ENCODE results near the gene CDC6.

CDC6 gene

DNA sequence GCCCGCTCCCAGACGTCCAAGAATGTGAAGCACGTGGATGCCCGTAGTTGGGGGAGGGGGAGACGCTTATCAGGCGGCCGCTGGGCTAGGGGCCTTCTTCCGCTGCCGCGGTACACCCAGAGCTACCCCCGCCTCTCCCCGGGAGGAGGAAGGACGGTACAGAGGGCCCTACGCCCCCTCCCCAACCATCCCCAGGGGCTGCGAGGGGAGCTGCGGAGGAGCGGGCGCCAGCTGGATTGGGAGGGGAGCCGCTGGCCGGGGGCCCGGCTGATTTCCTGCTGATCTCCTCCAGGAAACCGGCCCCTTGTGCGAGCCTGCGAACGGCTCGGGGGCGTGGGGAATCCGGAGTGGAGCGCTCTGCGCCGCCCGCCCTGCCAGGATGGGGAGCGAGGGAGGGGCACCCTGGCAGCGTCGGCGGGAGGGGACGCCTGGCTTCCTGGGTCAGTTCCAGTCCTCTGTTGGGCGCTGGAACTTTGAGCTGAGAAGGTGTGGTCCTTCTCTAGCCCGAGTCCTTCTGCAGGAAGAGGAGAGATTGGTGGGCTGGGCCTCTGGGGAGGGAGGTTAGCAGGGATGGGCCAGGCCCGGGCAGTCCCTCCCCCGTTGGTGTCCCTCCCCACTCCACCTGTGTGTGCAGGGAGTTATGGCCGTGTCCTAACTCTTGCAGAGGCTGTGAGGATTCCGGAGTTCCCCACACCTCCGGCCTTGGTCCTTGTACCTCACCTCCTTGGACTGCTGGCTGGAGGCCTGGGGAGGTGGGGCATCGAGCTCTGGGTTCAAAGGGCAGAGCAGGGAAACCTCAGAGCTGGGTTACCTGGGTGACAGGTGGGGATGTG is 57.7 kb downstream of the CDC6 start:
- Mint-ChIP-seq H3K9me3 (no peaks in the 10 kb centered on the region), H3K4me1 (peaks cover 82% of the 10 kb centered on the region), H3K27me3 (no peaks in the 10 kb centered on the region), H3K36me3 (peaks cover 22% of the 10 kb centered on the region), H3K27ac (peak overlapping the region; percentile 44), H3K4me3 (peak overlapping the region; percentile 50)
- ATAC-seq = no peak

DNA sequence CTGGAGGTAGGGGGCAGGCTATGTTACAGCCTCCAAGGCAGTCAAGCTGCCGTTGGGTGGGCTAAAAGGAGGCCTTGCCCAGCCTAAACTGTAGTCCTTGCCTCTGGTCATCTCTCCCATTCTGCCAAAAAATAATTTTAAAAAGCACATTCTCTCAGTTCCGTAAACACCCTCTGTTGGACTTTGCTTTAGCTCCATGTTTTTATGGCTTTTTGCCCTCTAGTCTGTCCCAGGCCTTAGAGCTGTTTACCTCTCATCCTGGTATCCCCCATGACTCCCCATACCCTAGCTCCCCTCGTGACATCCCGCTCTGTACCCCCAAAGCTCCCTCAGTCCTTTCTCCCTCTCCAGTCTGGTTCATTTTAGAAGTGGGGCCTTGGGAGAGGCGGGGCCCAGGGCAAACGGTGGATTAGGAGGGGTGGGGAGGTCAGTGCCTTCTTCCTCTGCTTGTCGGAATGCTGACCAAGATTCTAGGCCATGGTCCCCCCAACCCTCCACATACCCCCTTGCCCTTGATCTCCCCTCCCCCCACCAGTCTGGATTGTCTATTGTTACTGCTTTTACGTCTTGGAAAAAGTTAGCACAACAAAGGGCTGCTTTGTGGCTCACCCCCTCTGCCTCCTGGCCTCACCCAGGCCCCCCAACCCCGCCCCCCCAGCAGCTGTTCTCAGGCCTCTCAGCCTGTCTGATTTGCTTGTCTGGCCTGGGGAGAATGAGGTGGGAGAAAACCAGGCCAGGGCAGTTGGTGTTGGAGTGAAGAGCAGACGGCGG is 58.5 kb downstream of the CDC6 start:
- no peaks in the 10 kb centered on the region for H3K9me3 Mint-ChIP-seq
- ATAC-seq = no peak
- H3K27ac Mint-ChIP-seq = peak overlapping the region; percentile 44
- H3K4me1 Mint-ChIP-seq = peaks cover 77% of the 10 kb centered on the region
- H3K4me3 Mint-ChIP-seq = no peak overlapping the region
- H3K36me3 Mint-ChIP-seq = peaks cover 24% of the 10 kb centered on the region
- no peaks in the 10 kb centered on the region for H3K27me3 Mint-ChIP-seq

DNA sequence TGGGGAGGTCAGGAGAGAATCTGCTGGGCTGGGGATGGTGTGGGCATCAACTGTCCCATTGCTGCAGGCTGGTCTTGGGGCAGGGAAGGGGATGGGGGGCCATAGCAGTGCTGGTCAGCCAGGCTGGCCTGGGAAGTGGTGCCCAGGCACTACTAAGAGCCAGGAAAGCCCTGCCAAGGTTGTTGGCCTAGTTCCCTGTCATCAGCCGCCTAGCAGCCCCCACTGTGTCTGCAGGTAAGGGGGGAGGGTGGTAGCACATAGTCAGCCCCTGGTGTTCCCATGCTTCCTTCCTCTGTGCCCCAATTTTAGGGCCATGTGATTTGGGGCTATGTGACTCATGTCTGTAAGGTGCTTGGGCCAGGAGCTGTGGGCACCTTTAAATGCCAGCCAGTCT is 59.1 kb downstream of the CDC6 start:
- ATAC-seq = no peak
- no peak overlapping the region for H3K4me3 Mint-ChIP-seq
- peaks cover 81% of the 10 kb centered on the region for H3K4me1 Mint-ChIP-seq
- no peaks in the 10 kb centered on the region for H3K9me3 Mint-ChIP-seq
- peak overlapping the region; percentile 44 for H3K27ac Mint-ChIP-seq
- peaks cover 30% of the 10 kb centered on the region for H3K36me3 Mint-ChIP-seq
- H3K27me3 Mint-ChIP-seq = no peaks in the 10 kb centered on the region

DNA sequence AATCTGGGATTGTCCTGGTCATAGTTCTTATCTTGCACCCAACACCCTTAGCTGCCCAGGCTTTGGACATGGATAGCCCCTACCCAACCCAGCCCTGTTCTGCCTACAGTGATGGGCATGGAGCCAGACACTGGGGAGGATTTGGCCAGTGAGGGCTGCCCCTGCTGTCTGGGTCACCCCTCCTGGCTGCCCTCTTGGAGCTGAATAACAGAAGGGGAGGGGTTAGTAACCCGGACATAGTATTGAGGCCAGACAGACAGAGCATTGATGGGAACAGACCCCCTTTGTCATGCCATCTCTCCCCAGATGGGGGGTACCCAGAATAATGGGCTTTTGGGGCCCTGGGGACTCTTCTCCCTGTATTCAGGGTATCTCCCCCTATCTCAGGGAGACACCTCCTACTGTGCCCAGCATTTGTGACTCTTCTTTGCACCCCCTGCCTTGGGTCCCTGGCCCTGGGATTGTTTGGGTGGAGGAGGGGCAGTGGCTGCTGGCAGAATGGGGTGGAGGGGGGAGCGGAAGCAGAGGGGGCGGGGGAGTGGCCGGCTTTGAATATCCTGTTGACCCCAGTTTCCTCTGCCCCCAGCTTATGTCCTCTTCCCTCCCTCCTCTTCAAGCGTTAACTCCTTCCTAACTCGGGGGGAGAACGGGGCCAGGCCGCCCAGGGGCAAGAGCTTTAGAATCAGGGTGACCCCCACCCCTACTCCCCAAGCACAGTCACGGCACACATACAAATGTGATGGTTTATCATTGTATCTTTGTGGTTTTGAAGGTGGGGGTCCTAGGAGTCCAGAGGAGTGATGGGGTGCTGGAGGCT is 59.8 kb downstream of the CDC6 start:
- no peak overlapping the region for H3K4me3 Mint-ChIP-seq
- peaks cover 38% of the 10 kb centered on the region for H3K36me3 Mint-ChIP-seq
- H3K27ac Mint-ChIP-seq = peak overlapping the region; percentile 44
- peaks cover 87% of the 10 kb centered on the region for H3K4me1 Mint-ChIP-seq
- H3K27me3 Mint-ChIP-seq = no peaks in the 10 kb centered on the region
- H3K9me3 Mint-ChIP-seq = no peaks in the 10 kb centered on the region
- ATAC-seq = no peak

DNA sequence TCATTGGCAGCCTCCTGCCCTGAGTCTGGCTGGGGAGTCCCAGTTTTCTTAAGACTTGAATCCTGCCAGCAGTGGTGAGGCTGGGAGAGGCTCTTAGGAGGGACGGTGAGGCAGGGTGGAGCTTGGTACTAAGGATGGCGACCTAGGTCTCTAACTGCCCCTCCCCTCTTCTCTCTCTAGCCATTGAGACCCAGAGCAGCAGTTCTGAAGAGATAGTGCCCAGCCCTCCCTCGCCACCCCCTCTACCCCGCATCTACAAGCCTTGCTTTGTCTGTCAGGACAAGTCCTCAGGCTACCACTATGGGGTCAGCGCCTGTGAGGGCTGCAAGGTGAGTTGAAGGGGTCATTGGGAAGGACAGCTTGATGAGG is 60.4 kb downstream of the CDC6 start:
- H3K27ac Mint-ChIP-seq = peak overlapping the region; percentile 44
- peaks cover 44% of the 10 kb centered on the region for H3K36me3 Mint-ChIP-seq
- H3K27me3 Mint-ChIP-seq = no peaks in the 10 kb centered on the region
- H3K9me3 Mint-ChIP-seq = no peaks in the 10 kb centered on the region
- H3K4me1 Mint-ChIP-seq = peaks cover 87% of the 10 kb centered on the region
- no peak overlapping the region for H3K4me3 Mint-ChIP-seq
- no peak for ATAC-seq

DNA sequence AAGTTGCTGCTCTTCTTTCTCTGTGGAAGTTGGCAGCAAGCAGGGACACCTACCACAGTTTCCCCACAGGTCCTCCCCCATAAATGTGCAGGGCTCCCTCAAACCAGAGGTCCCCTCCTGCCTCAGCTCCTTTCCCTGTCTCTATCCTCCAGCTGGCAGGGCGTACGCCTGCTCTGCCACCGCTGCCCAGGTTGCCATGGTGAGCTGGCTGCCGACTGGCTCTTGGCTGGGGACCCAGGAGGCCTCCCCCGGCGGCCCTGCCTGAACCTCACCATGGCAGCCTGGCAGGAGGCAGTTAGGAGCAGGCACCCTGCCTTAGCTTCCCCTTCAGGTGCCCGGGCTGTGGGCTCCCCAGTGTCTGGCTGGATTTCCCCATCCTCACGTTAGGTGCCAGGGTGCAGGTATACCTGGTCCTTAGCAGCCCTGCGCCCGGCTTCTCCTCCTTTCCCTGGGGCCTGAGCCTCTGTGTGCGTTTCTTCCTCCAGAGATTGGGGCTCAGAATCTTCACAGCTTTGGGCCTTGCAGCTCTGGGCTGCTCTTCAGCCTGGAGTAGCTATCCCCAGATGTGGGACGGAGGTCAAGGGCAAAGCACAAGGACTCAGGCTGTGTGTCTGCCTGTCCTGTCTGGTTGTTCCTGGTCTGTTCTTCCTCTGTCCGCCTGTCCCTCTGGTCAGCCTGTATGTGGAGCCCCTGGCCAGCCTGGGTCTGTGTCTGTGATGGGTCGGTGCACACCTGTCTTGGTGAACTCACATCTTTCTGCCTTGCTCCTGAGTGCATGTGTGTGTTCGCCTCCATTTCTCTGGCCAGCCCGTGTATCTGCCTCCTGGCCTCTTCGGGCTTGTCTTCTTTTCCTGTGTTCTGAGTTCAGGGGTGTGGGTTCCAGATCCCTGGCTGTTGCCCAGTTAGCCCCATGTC is 61.1 kb downstream of the CDC6 start:
- peak overlapping the region; percentile 44 for H3K27ac Mint-ChIP-seq
- peaks cover 44% of the 10 kb centered on the region for H3K36me3 Mint-ChIP-seq
- peaks cover 86% of the 10 kb centered on the region for H3K4me1 Mint-ChIP-seq
- H3K4me3 Mint-ChIP-seq = no peak overlapping the region
- no peak for ATAC-seq
- no peaks in the 10 kb centered on the region for H3K9me3 Mint-ChIP-seq
- no peaks in the 10 kb centered on the region for H3K27me3 Mint-ChIP-seq

DNA sequence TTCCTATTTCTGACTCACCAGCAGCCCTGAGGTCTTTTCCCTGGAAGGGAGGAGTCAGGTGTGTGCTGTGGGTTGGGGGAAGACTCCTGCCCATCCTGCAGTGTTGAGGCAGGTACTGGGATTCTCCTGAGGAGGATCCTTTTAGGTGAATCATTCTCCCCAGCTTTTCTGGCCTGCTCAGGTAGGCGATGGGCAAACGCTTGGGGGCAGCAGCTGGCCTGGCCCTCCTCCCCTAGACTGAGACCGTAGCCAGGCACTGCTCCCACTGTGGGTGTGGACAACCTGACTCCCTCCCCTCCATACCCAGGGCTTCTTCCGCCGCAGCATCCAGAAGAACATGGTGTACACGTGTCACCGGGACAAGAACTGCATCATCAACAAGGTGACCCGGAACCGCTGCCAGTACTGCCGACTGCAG is 61.8 kb downstream of the CDC6 start:
- H3K36me3 Mint-ChIP-seq = peaks cover 44% of the 10 kb centered on the region
- peak overlapping the region; percentile 44 for H3K27ac Mint-ChIP-seq
- no peaks in the 10 kb centered on the region for H3K27me3 Mint-ChIP-seq
- no peaks in the 10 kb centered on the region for H3K9me3 Mint-ChIP-seq
- peaks cover 85% of the 10 kb centered on the region for H3K4me1 Mint-ChIP-seq
- ATAC-seq = no peak
- H3K4me3 Mint-ChIP-seq = no peak overlapping the region

DNA sequence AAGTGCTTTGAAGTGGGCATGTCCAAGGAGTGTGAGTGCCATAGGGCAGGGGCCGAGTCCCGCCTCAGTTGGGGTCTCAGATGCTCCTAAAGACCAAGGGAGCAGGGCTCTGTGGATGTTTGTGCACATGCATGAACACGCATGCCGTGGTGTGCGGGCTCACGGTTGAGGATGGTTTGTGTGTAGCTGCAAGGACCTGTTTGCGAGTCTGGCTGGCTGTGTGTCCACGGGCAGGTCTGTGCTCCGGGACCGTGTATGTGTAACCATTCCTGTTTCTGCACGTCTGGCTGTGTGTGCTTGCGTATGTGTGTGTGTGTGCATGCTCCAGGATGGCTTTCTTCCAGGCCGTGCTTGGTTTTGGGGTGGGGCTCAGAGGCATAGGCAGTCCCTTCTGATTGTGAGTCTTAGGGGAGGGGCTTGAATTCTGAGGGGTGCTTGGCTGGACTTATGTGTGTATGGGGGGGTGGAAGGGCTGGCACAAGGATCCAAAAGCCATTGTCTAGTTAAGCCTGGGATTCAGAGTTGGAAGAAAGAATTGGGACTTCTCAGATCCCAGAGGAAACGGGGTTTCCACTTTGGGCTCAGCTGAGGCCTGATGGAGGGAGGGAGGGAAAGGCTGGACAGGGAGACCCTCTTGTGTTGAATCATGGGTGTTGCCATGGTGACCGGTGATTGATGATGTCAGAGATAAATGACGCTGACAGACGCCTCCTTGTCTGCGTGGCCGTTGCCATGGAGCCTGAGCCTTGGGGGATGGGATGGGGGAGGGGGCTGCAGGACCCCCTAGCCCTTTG is 62.4 kb downstream of the CDC6 start:
- ATAC-seq = no peak
- no peaks in the 10 kb centered on the region for H3K27me3 Mint-ChIP-seq
- peaks cover 85% of the 10 kb centered on the region for H3K4me1 Mint-ChIP-seq
- H3K36me3 Mint-ChIP-seq = peaks cover 45% of the 10 kb centered on the region
- H3K9me3 Mint-ChIP-seq = no peaks in the 10 kb centered on the region
- H3K4me3 Mint-ChIP-seq = no peak overlapping the region
- H3K27ac Mint-ChIP-seq = no peak overlapping the region

DNA sequence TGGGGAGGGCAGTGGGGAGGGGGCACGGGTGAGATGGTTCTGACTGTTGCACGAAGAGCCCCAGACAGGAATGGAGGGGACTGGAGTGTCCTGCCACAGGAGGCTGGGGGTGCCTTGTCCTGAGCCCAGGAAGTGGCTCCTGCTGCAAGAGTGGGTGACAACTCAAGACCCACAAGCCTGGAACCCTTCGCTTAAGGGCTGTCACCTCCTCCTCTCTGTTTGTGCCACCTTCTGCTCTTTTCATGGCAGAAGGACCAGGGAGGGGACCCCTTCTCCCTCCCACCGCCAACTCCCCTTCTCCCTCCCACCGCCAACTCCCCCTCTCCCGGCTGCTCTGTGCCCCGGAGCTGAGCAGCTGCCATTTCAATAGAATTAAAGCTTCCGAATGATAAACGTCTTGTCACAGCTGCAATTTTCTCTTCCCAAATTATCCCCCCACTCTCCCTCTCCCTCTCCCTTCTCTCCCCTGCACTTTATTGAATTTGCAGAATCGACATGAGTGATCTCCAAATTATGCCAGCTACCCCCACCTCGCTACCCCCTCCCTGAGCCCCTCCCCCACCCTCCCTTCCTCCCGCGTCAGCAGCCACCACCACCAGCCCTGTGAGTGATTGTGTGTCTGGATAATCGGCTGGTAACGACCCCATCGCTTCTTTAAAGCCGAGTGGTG is 63.1 kb downstream of the CDC6 start:
- Mint-ChIP-seq H3K36me3 (peaks cover 51% of the 10 kb centered on the region), H3K4me1 (peaks cover 82% of the 10 kb centered on the region), H3K27ac (peak overlapping the region; percentile 59), H3K4me3 (no peak overlapping the region), H3K9me3 (no peaks in the 10 kb centered on the region), H3K27me3 (no peaks in the 10 kb centered on the region)
- no peak for ATAC-seq

DNA sequence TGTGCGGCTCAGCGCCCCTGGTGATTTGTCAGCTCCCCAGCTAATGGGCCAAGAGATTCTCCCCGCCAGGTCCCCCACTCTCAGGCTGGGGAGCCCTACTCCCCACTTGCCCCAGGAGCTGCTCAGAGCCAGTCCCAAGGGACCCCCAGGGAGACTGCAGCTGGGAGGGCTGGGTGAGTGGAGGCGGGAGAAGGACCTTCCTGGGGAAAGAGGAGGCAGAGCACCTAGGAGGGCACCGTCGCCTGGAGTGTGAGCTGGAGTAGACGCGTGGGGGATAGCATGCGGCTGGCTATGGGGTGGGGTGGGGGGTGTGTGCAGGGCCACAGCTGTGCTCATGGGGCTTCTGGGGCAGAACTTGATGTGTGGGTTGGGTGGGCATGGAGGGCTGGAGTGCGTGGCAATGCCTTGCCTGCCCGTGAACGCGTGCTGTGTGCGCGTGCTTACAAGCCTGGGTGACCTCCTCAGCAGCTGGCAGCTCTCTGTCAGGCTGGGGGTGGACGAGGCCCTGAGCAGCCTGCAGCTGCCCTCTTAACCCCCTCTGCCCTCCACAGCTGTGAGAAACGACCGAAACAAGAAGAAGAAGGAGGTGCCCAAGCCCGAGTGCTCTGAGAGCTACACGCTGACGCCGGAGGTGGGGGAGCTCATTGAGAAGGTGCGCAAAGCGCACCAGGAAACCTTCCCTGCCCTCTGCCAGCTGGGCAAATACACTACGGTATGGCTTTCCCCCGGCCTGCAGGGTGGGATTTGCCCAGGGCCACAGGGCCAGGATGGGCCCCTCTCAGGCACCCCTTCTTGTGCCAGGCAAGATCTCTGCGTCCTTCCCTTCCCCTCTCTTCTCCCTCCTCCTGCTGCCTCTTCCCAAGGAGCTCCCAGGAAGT is 63.9 kb downstream of the CDC6 start:
- ATAC-seq = no peak
- H3K27ac Mint-ChIP-seq = peak overlapping the region; percentile 59
- H3K27me3 Mint-ChIP-seq = no peaks in the 10 kb centered on the region
- peaks cover 51% of the 10 kb centered on the region for H3K36me3 Mint-ChIP-seq
- H3K4me3 Mint-ChIP-seq = no peak overlapping the region
- no peaks in the 10 kb centered on the region for H3K9me3 Mint-ChIP-seq
- peaks cover 75% of the 10 kb centered on the region for H3K4me1 Mint-ChIP-seq

DNA sequence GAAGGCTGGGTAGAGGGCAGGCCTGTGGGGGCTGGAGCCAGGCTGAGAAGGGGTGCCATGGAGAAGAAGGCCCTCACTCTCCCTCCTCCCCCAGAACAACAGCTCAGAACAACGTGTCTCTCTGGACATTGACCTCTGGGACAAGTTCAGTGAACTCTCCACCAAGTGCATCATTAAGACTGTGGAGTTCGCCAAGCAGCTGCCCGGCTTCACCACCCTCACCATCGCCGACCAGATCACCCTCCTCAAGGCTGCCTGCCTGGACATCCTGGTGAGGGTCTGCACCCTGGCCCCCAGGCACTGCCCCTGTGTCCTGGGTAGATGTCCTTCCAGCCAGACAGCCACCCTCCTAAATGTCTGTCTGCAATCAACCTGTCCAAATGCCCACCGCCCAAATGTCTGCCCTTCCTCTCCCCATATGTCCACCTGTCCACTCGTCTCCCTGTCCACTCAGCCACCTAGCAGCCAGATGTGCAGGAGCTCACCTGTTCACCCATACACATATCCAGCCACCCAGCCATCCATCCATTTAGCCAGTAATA is 64.6 kb downstream of the CDC6 start:
- no peaks in the 10 kb centered on the region for H3K27me3 Mint-ChIP-seq
- H3K4me3 Mint-ChIP-seq = no peak overlapping the region
- no peak for ATAC-seq
- peaks cover 68% of the 10 kb centered on the region for H3K4me1 Mint-ChIP-seq
- H3K36me3 Mint-ChIP-seq = peaks cover 51% of the 10 kb centered on the region
- H3K27ac Mint-ChIP-seq = peak overlapping the region; percentile 59
- H3K9me3 Mint-ChIP-seq = no peaks in the 10 kb centered on the region

DNA sequence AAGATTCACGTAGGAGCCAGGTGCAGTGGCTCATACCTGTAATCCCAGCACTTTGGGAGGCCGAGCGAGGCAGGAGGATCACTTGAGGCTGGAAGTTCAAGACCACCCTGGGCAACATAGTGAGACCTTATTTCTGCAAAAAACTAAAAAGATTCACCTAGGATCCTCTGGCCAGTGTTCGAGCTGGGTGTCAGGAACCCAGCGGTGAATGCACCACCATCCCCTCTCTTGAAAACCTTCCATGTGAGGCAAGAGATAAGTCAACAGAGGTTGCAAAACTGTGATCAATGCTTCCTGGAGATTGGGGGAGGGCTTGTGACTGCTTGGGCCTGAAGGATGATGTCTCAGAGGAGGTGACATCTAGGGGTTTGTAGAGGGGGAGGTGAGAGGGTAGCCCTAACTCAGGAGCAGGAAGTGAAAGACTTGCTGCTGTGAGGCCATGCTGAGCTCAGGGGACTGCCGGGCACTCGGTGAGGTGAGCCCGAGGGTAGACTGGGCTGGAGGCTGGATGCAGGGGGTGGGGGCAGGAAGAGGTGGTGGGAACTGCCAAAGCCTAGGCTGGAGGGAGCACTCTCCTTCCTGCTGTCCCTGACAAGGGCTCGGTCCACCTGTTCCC is 65.2 kb downstream of the CDC6 start:
- ATAC-seq = peak; percentile 44
- H3K36me3 Mint-ChIP-seq = peaks cover 51% of the 10 kb centered on the region
- peak overlapping the region; percentile 59 for H3K27ac Mint-ChIP-seq
- H3K4me1 Mint-ChIP-seq = peaks cover 62% of the 10 kb centered on the region
- H3K9me3 Mint-ChIP-seq = no peaks in the 10 kb centered on the region
- H3K4me3 Mint-ChIP-seq = peak overlapping the region; percentile 10
- no peaks in the 10 kb centered on the region for H3K27me3 Mint-ChIP-seq
